HepG2 (cell line): ENCODE results near the gene ZNF581. TPM values are rescaled to one million over a fixed set of nuclear protein-coding genes. Genes with fewer than 3 reads are reported as not detected.

Experiments used
- ESRRA ChIP-seq: sonication (generic); formaldehyde crosslinking; IDR thresholded peaks from 2 replicates; pipeline ENCODE4 v1.5.1; 2020; ENCODE audit warnings: mild to moderate bottlenecking, low read depth, missing genetic modification reagents
- KLF16 ChIP-seq, 2 experiments: sonication (generic) in 1 of 2; formaldehyde crosslinking in 1 of 2; IDR thresholded peaks; 2 replicates each; pipeline versions ENCODE4 v1.6.1 to v1.8.0; 2016 to 2023; ENCODE audit warnings: missing genetic modification reagents in 2 of 2, missing compliant biosample characterization in 1 of 2
- MAZ ChIP-seq, 2 experiments: sonication (generic) in 1 of 2; formaldehyde crosslinking in 1 of 2; IDR thresholded peaks; 2 replicates each; pipeline versions ENCODE4 v1.5.0 to v1.6.1; 2012 to 2020; ENCODE audit warnings: low read depth in 2 of 2, mild to moderate bottlenecking in 2 of 2, borderline replicate concordance in 1 of 2, improper control_type of control experiment in 1 of 2, low read length in 1 of 2, missing genetic modification reagents in 1 of 2, moderate library complexity in 1 of 2
- MED13 ChIP-seq: sonication (generic); formaldehyde crosslinking; IDR thresholded peaks from 2 replicates; pipeline ENCODE4 v1.5.0; 2020; ENCODE audit warnings: missing genetic modification reagents
- SRF ChIP-seq: IDR thresholded peaks from 2 replicates; pipeline ENCODE4 v1.6.1; 2011; ENCODE audit warnings: mild to moderate bottlenecking, low read depth, low read length, moderate library complexity
- ZC3H13 ChIP-seq: sonication (generic); formaldehyde crosslinking; IDR thresholded peaks from 2 replicates; pipeline ENCODE4 v1.8.1; 2023; ENCODE audit warnings: mild to moderate bottlenecking, missing genetic modification reagents, moderate library complexity
- ZFX ChIP-seq: sonication (generic); formaldehyde crosslinking; IDR thresholded peaks from 2 replicates; pipeline ENCODE4 v1.4.0; 2020; ENCODE audit warnings: mild to moderate bottlenecking, low read depth, missing genetic modification reagents, moderate library complexity
- ZNF556 ChIP-seq: sonication (generic); formaldehyde crosslinking; IDR thresholded peaks from 2 replicates; pipeline ENCODE4 v1.4.0; 2020; ENCODE audit warnings: mild to moderate bottlenecking, missing genetic modification reagents, borderline replicate concordance
- ZNF749 ChIP-seq: sonication (generic); formaldehyde crosslinking; IDR thresholded peaks from 2 replicates; pipeline ENCODE4 v1.8.0; 2022; ENCODE audit warnings: mild to moderate bottlenecking, missing genetic modification reagents, moderate library complexity, borderline replicate concordance
- polyA plus RNA-seq, 8 experiments: library from polyadenylated mRNA; depleted of rRNA in 3 of 8; stranded (reverse) in 7 of 8; unstranded in 1 of 8; fragments of >200 nt; fragmentation: Illumina TruSeq in 4 of 8; extraction: Trizol in 4 of 8; gene quantifications; 2 replicates each; pipeline versions ENCODE4 v1.2.1 to v1.2.3, GENCODE V29; 2011 to 2016; ENCODE audit warnings: low read depth in 4 of 8, missing spikeins in 1 of 8, mixed read lengths in 1 of 8; ENCODE audit not compliant: insufficient read depth in 1 of 8
- total RNA-seq, 5 experiments: library from RNA; depleted of rRNA; stranded (reverse); fragments of >200 nt; fragmentation: Illumina TruSeq; extraction: Trizol; gene quantifications; 2 replicates each; pipeline ENCODE4 v1.2.3, GENCODE V29; 2016; ENCODE audit warnings: low read depth in 1 of 5
- TF ChIP-seq, protein P1 (sequence below): sonication (generic); formaldehyde crosslinking; IDR thresholded peaks from 2 replicates; pipeline ENCODE4 v1.5.1; 2020; ENCODE audit warnings: mild to moderate bottlenecking, missing genetic modification reagents, moderate library complexity
- TF ChIP-seq, protein P2 (sequence below), 2 experiments: IDR thresholded peaks; 2 replicates each; pipeline ENCODE4 v1.6.1; 2011 to 2012; ENCODE audit warnings: low read length in 2 of 2, borderline replicate concordance in 1 of 2, low read depth in 1 of 2, mild to moderate bottlenecking in 1 of 2, moderate library complexity in 1 of 2
- TF ChIP-seq, protein P3 (sequence below): IDR thresholded peaks from 2 replicates; pipeline ENCODE4 v1.6.1; 2016; ENCODE audit warnings: mild to moderate bottlenecking
- TF ChIP-seq, protein P4 (sequence below): sonication (generic); formaldehyde crosslinking; IDR thresholded peaks from 2 replicates; pipeline ENCODE4 v1.5.1; 2020; ENCODE audit warnings: mild to moderate bottlenecking, moderate library complexity, missing genetic modification reagents

ZNF581 gene
- total and polyA plus RNA-seq, 2 of the 13 experiments (the other 11 are each of a cell fraction or from before 2014, with no cell fraction given), result 19.6 to 49.5 TPM

DNA sequence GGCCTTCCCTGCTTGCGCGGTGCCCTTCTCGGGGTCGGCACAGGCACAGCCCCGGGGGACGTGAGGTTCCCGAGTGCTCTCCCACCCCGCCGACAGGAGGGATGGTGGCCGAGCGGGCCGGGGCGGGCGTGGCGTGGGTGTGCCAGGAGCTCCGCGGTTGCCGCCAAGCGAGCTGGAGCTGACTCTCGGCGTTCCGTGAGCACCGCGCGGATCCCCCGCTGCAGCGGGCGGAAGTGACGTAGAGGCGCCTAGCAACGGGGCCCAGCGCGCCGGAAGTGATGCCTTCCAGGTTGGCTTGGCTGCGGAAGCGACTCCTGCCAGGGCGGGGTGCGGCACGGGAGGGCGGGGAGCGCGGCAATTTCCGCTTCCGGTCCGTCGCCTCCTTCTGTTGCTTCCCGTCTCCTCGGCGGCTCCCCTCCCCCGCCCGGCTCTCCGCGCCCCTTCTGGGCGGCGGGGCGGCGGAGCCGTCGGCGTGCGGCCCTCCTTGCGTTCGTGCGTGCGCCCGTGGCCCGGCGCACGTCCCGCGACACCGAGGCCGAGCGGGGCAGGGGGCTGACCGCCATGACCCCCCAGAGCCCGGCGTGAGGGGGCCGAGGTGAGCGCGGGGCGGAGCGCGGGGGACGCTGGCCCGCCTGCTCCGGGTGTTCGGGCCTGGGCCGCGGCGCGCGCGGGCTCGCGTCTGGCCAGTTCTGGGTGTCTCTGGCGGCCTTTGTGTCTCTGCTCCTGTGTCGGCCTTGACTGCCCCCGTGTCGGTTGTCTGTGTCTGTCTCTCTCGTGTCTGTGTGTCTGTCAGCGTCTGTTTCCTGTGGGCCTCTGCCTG is 31.6 kb downstream of the ZNF581 start, which contains the start of gene EPN1 (continued):
- TF ChIP-seq, protein P1, sequence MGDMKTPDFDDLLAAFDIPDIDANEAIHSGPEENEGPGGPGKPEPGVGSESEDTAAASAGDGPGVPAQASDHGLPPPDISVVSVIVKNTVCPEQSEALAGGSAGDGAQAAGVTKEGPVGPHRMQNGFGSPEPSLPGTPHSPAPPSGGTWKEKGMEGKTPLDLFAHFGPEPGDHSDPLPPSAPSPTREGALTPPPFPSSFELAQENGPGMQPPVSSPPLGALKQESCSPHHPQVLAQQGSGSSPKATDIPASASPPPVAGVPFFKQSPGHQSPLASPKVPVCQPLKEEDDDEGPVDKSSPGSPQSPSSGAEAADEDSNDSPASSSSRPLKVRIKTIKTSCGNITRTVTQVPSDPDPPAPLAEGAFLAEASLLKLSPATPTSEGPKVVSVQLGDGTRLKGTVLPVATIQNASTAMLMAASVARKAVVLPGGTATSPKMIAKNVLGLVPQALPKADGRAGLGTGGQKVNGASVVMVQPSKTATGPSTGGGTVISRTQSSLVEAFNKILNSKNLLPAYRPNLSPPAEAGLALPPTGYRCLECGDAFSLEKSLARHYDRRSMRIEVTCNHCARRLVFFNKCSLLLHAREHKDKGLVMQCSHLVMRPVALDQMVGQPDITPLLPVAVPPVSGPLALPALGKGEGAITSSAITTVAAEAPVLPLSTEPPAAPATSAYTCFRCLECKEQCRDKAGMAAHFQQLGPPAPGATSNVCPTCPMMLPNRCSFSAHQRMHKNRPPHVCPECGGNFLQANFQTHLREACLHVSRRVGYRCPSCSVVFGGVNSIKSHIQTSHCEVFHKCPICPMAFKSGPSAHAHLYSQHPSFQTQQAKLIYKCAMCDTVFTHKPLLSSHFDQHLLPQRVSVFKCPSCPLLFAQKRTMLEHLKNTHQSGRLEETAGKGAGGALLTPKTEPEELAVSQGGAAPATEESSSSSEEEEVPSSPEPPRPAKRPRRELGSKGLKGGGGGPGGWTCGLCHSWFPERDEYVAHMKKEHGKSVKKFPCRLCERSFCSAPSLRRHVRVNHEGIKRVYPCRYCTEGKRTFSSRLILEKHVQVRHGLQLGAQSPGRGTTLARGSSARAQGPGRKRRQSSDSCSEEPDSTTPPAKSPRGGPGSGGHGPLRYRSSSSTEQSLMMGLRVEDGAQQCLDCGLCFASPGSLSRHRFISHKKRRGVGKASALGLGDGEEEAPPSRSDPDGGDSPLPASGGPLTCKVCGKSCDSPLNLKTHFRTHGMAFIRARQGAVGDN (CRISPR knock-in tag), result peak; percentile 92
- TF ChIP-seq ESRRA (0 out of 2 replicates have a peak, but pooled peaks have one; percentile 43), ZNF556 (CRISPR knock-in tag) (peak; percentile 25; the same call in 1 of the 2 replicates), ZNF749 (CRISPR knock-in tag) (peak; percentile 18; the same call in 1 of the 2 replicates), ZFX (CRISPR knock-in tag) (peak; percentile 74; the same call in 1 of the 2 replicates), MED13 (CRISPR knock-in tag) (peak; percentile 44; the same call in 1 of the 2 replicates), ZC3H13 (CRISPR knock-in tag) (peak; percentile 97), SRF (peak; percentile 38; the same call in 1 of the 2 replicates), KLF16 (CRISPR knock-in tag; IDR thresholded peaks at IDR 0.05) (peak in 1 of 2 experiments; percentile 65; a peak in 1 of 4 replicates), MAZ (IDR thresholded peaks at IDR 0.05; ENCODE audit: borderline replicate concordance, low read depth, low read length) (peak; percentile 90; the same call in 1 of the 2 replicates), MAZ (CRISPR knock-in tag; IDR thresholded peaks at IDR 0.05; ENCODE audit: low read depth) (peak; percentile 94)
- TF ChIP-seq, protein P2, sequence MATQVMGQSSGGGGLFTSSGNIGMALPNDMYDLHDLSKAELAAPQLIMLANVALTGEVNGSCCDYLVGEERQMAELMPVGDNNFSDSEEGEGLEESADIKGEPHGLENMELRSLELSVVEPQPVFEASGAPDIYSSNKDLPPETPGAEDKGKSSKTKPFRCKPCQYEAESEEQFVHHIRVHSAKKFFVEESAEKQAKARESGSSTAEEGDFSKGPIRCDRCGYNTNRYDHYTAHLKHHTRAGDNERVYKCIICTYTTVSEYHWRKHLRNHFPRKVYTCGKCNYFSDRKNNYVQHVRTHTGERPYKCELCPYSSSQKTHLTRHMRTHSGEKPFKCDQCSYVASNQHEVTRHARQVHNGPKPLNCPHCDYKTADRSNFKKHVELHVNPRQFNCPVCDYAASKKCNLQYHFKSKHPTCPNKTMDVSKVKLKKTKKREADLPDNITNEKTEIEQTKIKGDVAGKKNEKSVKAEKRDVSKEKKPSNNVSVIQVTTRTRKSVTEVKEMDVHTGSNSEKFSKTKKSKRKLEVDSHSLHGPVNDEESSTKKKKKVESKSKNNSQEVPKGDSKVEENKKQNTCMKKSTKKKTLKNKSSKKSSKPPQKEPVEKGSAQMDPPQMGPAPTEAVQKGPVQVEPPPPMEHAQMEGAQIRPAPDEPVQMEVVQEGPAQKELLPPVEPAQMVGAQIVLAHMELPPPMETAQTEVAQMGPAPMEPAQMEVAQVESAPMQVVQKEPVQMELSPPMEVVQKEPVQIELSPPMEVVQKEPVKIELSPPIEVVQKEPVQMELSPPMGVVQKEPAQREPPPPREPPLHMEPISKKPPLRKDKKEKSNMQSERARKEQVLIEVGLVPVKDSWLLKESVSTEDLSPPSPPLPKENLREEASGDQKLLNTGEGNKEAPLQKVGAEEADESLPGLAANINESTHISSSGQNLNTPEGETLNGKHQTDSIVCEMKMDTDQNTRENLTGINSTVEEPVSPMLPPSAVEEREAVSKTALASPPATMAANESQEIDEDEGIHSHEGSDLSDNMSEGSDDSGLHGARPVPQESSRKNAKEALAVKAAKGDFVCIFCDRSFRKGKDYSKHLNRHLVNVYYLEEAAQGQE (IDR thresholded peaks at IDR 0.05; ENCODE audit: borderline replicate concordance in 1 of 2, low read depth in 1 of 2, low read length in 2 of 2), result peak in 1 of 2 experiments; percentile 10; a peak in 1 of 4 replicates
- TF ChIP-seq, protein P3, sequence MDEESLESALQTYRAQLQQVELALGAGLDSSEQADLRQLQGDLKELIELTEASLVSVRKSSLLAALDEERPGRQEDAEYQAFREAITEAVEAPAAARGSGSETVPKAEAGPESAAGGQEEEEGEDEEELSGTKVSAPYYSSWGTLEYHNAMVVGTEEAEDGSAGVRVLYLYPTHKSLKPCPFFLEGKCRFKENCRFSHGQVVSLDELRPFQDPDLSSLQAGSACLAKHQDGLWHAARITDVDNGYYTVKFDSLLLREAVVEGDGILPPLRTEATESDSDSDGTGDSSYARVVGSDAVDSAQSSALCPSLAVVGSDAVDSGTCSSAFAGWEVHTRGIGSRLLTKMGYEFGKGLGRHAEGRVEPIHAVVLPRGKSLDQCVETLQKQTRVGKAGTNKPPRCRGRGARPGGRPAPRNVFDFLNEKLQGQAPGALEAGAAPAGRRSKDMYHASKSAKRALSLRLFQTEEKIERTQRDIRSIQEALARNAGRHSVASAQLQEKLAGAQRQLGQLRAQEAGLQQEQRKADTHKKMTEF (CRISPR knock-in tag), result peak; percentile 77; the same call in 1 of the 2 replicates
- TF ChIP-seq, protein P4, sequence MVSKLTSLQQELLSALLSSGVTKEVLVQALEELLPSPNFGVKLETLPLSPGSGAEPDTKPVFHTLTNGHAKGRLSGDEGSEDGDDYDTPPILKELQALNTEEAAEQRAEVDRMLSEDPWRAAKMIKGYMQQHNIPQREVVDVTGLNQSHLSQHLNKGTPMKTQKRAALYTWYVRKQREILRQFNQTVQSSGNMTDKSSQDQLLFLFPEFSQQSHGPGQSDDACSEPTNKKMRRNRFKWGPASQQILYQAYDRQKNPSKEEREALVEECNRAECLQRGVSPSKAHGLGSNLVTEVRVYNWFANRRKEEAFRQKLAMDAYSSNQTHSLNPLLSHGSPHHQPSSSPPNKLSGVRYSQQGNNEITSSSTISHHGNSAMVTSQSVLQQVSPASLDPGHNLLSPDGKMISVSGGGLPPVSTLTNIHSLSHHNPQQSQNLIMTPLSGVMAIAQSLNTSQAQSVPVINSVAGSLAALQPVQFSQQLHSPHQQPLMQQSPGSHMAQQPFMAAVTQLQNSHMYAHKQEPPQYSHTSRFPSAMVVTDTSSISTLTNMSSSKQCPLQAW, result peak; percentile 68; the same call in 1 of the 2 replicates
